Measurements from ENCODE around the gene DPP8.
"Not testable (repeated sequence)": the region's sequence is repeated elsewhere in the genome, so short reads cannot be mapped to it uniquely, and the experiment has no call there.

Gene DPP8

GRCh38 chr15:65400760-65401610 lies 116.5 kb downstream of the DPP8 start:
- DNase-seq: peak; percentile 53

DNA sequence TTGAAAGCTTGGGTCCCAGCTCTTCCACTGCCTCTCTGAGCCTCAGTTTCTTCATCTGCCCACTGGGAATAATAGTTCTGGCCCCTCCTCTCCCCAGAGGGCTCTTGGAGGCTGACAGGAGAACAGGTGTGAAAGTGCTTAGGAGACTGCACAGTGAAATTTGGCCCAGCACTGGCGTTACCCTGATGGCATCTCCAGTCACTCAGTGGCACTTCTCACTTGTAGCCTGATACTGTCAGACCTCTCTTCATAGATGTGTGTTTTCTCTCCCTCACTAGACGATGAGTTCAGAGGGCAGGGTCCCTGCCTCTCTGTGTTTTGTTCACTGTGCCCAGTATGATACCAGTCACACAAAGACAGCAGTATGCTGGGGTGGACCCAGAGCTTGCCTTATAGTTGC lies 117.5 kb downstream of the DPP8 start:
- DNase-seq: no peak

DNA sequence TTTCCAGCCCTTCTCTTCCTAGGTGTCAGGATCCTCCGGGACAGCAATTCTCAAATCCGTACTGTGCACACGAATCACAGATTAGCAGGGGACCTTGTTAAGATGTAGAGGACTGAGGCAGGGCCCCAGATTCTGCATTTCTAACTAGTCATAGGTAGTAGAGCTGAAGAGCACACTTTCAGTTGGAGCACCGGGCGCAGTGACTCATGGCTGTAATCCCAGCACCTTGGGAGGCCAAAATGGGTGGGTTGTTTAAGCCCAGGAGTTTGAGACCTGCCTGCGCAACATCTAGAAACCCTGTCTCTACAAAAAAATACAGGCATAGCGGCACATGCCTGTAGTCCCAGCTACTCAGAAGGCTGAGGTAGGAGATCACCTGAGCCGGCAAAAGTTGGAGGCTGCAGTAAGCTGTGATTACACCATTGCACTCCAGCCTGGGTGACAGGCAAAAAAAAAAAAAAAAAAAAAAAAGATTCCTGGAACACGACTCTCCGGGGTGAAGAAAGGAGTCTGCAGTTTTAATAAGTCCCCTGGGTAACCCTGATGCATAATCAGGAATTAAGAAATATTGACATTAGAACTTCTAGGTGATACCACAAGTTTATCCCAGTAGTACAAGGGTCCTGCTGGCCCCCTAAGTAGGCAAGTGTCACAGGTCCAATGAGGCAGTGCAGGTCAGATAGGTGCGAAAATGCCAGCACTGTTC lies 118.3 kb downstream of the DPP8 start:
- DNase-seq: no peak

DNA sequence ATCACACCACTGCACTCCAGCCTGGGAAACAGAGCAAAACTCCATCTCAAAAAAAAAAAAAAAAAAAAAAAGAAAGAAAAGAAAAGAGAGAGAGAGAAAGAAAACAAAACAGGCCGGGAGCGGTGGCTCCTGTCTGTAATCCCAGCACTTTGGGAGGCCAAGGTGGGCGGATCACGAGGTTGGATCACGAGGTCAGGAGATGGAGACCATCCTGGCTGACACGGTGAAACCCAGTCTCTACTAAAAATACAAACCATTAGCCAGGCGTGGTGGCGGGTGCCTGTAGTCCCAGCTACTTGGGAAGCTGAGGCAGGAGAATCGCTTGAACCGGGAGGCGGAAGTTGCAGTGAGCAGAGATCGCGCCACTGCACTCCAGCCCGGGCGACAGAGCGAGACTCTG lies 119.0 kb downstream of the DPP8 start:
- DNase-seq: not testable (repeated sequence)

- DNase-seq: no peak
Measured at GRCh38 chr15:65396965-65397317, 120.5 kb downstream of the DPP8 start.

GRCh38 chr15:65396283-65396964 lies 121.1 kb downstream of the DPP8 start:
- no peak for DNase-seq

DNA sequence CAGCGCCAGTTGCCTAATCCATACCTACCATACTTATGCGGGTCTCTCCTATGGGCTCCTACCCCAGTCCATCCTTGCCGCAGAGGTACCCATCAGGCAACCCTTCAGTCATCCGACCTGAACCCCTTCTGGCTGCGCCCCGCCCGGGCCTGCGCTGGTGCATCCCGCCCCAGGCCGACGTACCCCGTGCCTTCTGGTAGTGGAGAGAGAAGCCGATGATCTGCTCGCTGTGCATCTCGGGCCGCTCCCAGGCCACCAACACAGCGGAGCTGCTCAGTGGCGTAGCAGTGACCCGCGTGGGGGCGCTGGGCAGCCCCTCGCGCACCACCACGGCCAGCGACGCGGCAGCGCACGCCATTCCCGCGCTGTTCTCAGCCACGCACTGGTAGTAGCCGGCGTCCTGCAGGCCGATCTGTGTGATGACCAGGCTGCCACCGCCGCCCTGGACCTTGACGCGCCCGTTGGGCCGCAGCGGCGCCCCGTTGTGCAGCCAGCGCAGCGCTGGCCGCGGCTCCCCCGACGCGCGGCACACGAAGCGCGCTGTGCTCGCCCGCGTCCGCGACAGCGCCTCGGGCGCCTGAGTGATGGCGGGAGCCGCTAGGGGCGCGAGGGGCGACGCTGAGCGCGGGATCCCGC lies 121.8 kb downstream of the DPP8 start:
- no peak for DNase-seq

- no peak for DNase-seq
Measured at GRCh38 chr15:65394936-65395335, 122.6 kb downstream of the DPP8 start.

DNA sequence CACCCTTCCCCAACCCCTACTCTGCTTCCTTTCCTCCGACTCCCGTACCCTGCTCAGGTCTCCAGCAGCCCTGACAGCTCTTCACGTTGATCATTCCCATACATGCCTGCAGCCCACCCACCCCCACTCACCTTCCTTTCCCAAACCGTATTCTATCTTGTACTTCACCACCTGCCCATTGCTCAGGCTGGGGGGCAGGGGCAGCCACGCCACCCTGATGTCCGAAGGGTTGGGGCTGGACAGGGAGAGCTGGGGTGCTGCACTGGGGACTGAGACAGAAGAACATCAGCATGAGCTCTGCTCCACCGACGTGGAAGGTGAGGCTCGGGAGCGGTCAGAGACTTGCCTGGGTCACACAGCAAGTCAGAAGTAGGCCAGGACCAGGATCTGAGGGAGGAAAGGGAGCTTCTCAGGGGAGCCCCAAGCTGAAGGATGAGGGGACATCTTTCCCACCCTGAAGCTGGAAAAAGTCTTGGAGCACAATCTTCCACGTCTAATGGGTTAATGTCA lies 123.2 kb downstream of the DPP8 start:
- no peak for DNase-seq

DNA sequence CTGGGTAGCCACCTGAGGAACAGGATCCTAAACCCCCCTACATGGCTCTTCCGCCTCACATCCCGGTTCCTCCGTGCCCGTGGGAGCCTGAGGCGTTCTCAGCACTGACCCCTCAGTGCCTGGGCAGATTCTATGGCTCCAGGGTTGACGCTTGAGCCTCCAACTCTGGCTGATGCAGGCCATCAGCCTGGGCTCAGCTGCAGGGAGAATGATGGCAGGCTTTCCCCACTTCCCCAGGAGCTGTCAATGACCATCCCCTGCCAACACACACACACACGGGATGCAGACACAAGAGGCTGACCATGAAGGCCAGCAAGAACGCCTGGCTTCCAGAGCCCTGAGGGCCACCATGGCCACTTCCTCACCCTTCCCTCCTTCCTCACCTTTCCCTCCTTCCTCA lies 123.9 kb downstream of the DPP8 start:
- no peak for DNase-seq

DNA sequence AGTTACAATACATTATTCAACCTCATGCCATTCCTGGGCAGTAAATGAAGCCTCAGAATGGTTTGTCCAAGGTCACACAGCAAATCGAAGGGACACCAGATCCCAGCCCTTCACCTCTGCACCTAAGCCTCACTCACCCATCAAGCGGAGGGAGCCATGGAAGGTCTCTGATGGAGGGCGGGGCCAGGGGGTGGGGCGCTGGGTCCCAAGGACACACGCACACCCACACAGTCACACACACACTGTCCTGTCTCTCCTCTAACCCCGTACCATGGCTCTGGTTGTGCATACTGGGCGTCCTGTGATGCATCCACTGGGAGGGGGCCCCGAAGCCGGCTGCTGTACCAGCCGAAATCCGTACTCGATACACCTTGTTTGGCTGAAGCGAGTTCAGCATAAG lies 124.4 kb downstream of the DPP8 start:
- DNase-seq: no peak
